Mucosa of gallbladder (tissue), 1 donor: ENCODE data around the gene MTREX. TPM values are rescaled to one million over a fixed set of nuclear protein-coding genes. Genes with fewer than 3 reads are reported as not detected.

Experiments
- DNase-seq: peaks from one replicate; pipeline ENCODE4 v3.0.0-alpha.2; 2020; ENCODE audit warnings: low spot score
- total RNA-seq: library from RNA; stranded (reverse); gene quantifications from one replicate; pipeline ENCODE4 v1.2.1, GENCODE V29; 2021
- donor health status: DM: no; HTN: no; CAD: no.

MTREX gene
- total RNA-seq, 1 donor from 2014 or later, result 61.1 TPM

DNA sequence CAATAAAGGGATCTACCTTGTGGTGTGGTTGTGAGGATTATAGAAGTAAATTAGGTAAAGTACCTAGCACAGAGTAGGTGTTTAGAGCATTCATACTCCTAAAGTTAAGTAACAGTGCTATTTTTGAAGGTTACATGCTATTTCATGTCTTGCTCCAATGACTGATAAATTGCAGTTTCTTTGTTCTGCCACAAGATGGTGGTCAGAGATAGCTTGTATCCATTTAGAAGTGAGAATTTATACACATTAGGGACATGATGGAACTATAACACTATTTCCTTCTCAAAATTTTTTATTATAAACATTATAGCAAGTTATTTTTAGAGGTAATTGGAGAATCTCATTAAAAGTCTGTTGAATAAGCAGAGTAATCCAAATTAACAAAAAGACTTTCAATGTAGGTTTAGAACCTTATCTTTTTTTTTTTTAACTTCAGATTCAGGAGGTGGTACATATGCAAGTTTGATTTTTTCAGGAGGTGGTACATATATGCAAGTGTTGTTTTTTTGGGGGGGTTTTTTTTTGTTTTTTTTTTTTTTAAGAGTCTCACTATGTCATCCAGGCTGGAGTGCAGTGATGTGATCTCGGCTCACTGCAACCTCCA, 17.1 kb downstream of the MTREX start:
- DNase-seq, result no peak

- no peak for DNase-seq
Measured at GRCh38 chr5:55325621-55326020, 17.8 kb downstream of the MTREX start.

DNA sequence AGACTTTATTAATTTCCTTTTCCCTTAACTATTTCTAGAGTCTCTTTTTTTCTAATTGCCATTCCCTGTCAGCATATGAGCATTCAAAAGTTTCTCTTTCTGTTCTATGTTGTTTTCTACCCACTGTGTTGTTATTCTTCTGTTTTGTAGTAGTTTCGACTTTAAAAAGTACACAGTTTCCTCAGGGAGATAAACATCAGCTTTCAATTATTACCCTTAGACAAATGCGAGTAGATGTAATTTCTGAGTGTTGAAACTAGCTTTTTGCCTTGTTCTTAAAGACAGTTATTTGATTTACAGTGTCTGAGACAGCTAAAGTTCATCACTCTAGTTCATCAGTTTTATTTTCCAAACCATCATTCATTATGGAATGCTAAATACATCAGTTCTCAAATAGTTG, 19.5 kb downstream of the MTREX start:
- DNase-seq, result no peak

- DNase-seq, result no peak
Measured at GRCh38 chr5:55331321-55331720, 23.5 kb downstream of the MTREX start.

GRCh38 chr5:55333017-55333416, 25.2 kb downstream of the MTREX start:
- no peak for DNase-seq

DNA sequence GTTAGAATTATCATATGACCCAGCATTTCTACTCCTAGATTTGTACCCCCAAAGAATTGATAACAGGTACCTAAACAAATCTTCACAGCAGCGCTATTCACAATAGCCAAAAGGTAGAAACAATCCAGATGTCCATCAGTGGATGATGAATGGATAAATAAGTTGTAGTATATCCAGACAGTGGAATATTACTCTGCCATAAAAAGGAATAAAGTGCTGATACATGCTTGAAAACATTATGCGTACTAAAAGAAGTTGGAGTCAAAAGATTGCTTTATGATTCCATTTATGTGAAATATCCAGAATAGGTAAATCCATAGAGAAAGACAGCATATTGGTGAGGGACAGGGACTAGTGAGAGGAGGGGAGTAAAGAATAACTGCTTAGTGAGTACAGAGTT, 26.0 kb downstream of the MTREX start:
- DNase-seq, result no peak

DNA sequence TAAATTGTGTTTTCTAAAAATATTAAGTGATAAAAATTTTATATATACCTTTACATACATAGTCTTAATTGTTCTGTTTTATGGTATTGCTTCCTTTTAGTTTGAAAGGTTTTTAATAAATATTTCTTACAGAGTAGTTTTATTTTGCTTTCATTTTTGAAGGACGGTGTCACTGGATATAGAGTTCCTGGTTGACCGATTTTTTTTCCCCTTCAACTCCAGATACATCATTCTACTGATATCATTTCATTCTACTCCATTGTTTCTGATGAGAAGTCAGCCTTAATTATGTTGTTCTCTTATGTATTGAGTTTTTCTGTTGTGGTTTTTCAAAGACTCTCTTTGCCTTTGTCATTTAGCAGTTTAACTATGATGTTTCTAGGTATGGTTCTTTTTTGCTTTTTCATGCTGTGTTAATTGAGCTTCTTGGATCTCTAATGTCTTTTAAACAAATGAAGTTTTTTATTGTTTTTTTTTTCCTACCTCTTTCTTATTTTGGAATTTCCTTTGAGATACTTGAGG, 30.4 kb downstream of the MTREX start:
- DNase-seq, result no peak

GRCh38 chr5:55338810-55339243, 31.0 kb downstream of the MTREX start:
- DNase-seq, result no peak

DNA sequence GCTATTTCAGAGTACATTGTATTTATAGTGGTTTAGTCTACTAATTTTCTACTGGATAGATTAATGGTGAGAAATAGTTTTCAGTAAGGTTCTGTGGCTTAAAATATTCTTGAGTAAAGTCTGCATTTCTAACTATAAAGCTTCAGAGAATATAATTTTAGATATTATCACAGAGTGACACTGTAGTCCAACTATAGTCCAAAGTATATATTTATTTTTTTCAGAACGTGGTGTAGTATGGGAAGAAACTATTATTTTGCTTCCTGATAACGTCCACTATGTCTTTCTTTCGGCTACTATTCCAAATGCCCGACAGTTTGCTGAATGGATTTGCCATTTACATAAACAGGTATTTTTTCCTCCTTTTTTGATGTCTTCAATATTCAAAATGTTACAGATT, 35.3 kb downstream of the MTREX start:
- no peak for DNase-seq

- no peak for DNase-seq
Measured at GRCh38 chr5:55343609-55344008, 35.8 kb downstream of the MTREX start.

DNA sequence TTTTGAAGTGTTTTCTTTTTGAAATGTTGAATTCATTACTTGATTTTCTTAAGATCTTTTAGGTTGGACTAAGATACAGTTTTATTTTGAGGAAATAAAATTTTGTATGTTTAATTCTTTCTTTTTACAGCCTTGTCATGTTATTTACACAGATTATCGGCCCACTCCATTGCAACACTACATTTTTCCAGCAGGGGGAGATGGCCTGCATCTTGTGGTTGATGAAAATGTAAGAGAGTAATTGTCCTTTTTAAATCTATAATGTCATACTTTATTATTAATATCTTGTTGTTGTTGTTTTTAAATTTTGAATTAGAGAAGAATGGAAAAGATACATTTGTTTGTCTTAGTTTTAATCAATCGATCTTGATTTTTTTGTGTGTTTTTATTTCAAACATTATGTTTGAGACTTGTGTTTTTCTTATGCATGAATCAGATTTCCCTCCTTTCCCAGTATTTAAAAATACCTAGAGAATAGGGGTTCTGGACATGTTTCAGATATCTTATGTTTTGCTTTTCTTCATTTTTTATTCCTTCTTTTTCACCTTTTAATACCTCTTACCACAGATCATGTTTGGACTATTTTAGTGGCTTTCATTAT, 36.7 kb downstream of the MTREX start:
- peak; percentile 67 for DNase-seq

- no peak for DNase-seq
Measured at GRCh38 chr5:55345327-55345726, 37.5 kb downstream of the MTREX start.

- DNase-seq, result no peak
Measured at GRCh38 chr5:55347786-55348185, 40.0 kb downstream of the MTREX start.

DNA sequence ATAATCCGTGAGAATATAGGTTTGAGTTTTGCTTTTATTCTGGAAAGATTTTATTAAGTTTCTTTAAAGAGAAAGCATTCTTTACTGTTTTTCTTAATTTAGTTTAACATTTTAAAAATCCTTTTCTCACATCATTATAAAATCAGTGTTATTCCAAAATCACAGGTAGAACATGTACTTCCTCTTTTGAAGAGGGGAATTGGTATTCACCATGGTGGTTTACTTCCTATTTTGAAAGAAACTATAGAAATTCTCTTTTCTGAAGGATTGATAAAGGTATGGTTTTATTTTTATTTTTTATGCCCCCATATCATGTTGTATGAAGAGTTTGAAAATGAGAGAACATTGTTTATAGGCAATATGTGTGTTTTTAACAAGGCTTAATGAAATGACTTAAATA, 43.0 kb downstream of the MTREX start:
- no peak for DNase-seq

DNA sequence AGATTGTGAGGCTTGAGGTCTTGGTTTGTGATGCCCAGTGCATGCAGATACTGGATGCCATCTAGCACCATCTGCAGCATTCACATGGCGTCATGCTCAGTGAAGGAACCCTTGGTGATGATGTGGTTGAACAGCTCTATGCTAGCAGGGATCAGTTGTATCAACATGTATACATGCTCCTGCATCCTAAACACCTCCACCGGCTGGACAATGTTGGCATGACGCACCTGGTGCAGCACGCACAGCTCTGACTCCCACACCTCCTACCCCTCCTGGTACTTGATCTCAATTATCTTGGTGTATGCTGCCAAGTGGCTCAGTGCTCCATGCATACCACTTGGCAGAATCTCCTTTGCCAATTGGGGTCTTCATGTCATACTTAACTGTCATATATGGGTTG, 49.1 kb downstream of the MTREX start:
- no peak for DNase-seq

GRCh38 chr5:55360190-55360589, 52.4 kb downstream of the MTREX start:
- no peak for DNase-seq

GRCh38 chr5:55363856-55364255, 56.1 kb downstream of the MTREX start:
- DNase-seq, result no peak

- no peak for DNase-seq
Measured at GRCh38 chr5:55364537-55365055, 56.8 kb downstream of the MTREX start.

DNA sequence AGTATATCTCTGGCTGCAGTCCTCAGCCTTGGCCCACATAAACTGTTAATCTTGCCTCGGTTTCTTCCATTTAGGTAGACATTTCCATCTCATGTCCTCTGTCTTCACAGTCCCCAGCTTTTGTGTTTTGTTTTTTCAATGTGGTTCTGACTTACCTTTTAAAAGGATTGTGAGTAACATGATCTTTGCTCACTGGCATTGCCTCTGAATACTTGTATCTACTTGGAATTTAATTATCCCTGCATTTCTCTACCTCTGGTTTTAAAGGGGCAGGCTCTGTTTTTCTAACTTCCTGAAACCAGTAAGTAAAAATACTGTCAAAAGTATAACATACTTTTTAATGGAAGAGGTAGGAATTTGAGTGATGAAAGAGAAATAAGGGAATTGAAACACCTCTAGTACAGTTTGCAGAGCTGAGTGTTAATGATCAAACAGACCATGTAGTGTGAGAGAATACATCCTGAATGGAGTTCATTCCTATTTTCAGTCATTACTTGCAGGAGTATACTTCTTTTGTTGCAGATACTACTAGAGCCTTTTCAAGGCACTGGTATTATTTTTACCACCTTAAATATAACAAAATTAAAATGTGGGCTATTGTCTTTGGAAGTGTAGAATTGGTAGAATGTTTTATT, 62.6 kb downstream of the MTREX start:
- DNase-seq, result no peak

DNA sequence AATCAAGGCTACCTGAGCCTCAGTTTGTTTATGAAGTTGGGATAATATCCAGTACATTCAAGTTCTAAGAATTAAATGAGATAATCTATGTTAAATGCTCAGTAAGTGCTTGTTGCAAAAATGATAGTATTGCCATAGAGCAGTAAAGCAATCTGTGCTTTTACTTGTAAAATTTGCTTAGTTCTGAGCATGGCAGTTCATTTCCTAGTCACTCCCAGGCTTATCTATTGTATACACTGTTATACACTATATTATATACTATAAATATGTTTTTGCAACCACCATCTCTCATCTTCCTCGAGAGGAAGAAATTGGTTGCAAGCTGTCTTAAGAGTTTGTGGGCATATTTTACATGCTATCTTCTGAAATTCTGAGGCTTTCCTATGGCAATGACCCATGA, 63.4 kb downstream of the MTREX start:
- DNase-seq, result no peak

DNA sequence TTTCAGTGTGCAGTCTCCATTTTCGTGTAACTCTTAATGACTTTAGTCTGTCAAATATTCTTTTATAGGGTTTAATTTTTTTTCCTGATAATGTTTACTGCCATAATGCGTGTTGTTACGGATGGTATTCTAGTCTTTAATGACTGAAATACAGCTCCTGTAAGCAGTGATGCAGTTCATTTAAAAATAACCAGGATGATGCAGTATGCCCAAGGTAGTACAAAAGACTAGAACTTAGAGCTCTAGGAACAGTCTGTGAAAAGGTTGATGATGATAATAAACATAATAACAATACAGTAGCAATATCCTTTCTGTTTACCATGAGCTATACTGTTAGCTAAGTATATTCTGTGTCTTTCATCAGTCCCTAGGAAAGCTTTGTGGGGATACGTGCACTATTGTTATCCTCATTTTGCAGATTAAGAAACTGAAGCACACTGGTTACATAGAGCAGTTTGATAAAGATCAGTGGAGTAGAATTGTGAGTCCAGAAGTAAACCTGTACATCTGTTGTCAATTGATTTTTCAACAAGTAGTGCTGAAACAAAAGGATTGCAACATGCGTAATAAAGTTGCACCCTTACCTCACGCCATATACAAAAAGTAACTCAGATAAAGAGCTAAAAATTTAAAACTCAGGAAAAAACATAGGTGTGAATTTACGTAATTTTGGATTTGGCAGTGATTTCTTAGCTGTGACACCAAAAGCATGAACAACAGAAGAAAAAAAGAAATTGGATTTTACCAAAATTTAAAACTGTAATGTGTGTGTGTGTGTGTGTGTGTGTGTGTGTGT, 64.5 kb downstream of the MTREX start:
- no peak for DNase-seq

DNA sequence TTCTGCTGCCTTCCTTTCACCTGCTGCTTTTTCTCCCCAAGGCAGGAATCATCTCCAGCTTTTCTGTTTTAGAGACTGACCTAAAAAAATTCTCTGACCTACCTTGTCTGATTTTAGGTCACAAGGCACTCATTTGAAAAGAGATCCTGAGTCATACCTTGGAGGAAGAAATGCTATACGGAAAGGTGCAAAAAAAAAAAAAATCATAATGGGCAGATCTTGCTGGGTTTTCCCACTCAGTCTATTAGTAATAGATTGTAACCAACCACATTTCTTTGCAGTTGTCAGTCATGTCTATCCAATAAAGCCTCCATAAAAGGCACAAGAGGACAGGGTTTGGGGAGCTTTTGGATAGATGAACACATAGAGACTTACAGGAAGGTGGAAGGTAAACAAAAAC, 70.0 kb downstream of the MTREX start:
- DNase-seq, result no peak
